ENCODE results near the gene MRPS10.

GRCh38 chr6:42259286-42259685 lies 41.6 kb upstream of the MRPS10 start:
- no peak for TF ChIP-seq POLR2A (IDR thresholded peaks at IDR 0.05)
- TF ChIP-seq, protein P1, sequence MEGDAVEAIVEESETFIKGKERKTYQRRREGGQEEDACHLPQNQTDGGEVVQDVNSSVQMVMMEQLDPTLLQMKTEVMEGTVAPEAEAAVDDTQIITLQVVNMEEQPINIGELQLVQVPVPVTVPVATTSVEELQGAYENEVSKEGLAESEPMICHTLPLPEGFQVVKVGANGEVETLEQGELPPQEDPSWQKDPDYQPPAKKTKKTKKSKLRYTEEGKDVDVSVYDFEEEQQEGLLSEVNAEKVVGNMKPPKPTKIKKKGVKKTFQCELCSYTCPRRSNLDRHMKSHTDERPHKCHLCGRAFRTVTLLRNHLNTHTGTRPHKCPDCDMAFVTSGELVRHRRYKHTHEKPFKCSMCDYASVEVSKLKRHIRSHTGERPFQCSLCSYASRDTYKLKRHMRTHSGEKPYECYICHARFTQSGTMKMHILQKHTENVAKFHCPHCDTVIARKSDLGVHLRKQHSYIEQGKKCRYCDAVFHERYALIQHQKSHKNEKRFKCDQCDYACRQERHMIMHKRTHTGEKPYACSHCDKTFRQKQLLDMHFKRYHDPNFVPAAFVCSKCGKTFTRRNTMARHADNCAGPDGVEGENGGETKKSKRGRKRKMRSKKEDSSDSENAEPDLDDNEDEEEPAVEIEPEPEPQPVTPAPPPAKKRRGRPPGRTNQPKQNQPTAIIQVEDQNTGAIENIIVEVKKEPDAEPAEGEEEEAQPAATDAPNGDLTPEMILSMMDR (IDR thresholded peaks at IDR 0.05): no peak

All from Peyer's patch (tissue), 4 donors.